IPS-18c (cell line): Measurements from ENCODE around the gene CDV3.
"Not testable (repeated sequence)": the region's sequence is repeated elsewhere in the genome, so short reads cannot be mapped to it uniquely, and the experiment has no call there.

Experiments
- H3K4me3 ChIP-seq: 2 replicates; pipeline ENCODE4 v1.7.0; 2013; ENCODE audit warnings: low read depth, mild to moderate bottlenecking, low read length, moderate library complexity; ENCODE audit not compliant: insufficient read depth
- H3K9me3 ChIP-seq: one replicate; pipeline ENCODE4 v1.6.1; 2013; ENCODE audit warnings: mild to moderate bottlenecking, low read length, moderate library complexity; ENCODE audit not compliant: control insufficient read depth, insufficient read depth

CDV3 gene, protein sequence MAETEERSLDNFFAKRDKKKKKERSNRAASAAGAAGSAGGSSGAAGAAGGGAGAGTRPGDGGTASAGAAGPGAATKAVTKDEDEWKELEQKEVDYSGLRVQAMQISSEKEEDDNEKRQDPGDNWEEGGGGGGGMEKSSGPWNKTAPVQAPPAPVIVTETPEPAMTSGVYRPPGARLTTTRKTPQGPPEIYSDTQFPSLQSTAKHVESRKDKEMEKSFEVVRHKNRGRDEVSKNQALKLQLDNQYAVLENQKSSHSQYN

DNA sequence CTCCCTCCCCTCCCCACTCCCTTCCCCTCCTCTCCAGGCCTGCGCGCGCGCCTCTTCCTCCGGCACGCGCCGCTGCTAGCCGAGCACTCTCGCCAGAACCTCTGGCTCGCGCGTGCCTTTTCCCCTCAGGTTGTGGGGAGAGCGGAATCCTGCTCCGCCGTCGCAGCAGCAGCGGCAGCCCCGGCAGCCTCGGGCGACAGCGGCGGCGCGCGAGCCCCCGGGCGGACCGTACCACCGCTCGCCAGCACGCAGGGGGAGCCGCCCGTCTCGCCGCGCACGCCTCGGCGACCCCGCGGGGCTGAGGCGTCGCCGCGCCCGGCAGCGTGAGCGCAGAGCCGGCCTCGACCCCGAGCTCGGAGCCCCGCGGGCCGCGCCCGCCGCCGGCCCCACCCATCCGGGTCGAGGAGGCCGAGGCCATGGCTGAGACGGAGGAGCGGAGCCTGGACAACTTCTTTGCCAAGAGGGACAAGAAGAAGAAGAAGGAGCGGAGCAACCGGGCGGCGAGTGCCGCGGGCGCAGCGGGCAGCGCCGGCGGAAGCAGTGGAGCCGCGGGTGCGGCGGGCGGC lies at the start of gene CDV3:
Gene CDV3 (plus strand): TSS at position 58 of the 566 bp plus-strand sequence. CDS start 359 bp downstream, at position 417.
- H3K4me3 ChIP-seq: peak within 1 kb of the TSS; percentile 85
- H3K9me3 ChIP-seq: no peaks in the 10 kb centered on the region

DNA sequence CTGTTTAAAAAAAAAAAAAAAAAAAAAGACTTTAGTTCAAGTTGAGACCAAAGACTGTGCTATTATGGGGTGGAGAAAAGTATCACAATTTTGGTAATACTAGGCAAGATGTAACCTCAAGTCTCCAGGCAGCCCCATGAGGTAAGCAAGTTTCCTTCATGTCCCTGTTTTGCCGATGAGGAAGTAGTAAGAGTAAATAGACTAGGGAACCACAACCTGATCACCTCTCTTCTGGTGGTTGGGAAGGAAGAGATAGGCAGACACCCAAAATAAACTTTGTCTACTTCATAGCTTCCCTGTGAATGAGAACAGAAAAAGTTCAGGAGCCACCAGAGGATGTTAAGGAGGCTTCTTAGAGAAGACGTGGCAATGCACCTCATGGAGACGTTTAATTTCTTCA lies 49.7 kb upstream of the CDV3 start:
- H3K9me3 ChIP-seq, H3K4me3 ChIP-seq: not testable (repeated sequence)

DNA sequence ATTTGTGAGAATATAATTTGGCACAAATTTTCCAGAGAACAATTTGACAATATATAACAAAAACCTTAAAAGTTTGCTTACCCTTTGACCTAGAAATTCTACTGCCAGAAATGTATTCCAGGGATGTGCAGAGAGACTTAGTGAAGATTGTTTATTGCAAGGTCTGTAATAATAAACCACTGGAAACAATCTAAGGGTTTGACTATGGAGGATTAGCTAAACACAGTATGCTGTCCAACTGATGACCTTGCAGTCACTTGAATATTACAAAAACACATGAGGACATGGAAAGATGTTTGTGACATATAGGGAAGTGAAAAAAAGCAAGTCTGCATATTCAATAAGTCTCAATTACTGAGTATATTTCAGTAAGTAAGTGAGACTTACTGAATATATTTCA lies 48.1 kb upstream of the CDV3 start:
- Histone ChIP-seq H3K9me3 (no peaks in the 10 kb centered on the region), H3K4me3 (no peak overlapping the region)

DNA sequence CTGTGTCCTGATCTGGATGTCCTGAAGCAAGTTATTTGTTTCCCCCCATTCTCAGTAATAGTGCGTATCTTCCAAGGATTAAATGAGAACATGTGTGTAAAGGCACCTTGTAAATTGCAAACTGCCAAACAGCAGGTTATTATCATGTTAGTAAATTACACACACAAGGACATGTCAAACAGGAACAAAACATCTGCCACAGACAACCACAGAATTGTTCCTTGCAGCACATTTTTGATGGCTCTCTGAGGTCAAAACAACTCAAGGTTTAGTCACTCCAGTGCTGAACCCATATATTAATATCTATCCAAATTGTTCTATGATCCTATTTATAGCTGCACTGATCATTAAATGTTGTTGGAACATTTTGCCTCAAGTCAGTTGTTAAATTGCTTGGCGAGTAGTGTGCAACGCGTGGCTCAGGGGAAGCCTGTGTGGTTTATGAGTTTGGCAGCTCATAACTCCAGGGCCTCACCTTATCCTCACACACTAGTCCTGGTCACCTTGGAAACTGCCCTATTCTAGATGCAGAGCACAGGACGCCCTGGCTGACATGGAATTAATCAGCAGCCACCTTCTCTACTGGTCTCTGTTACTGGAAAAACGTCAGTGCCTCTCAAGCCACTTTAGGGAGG lies 46.3 kb upstream of the CDV3 start:
- H3K9me3 ChIP-seq: no peaks in the 10 kb centered on the region
- no peak overlapping the region for H3K4me3 ChIP-seq

DNA sequence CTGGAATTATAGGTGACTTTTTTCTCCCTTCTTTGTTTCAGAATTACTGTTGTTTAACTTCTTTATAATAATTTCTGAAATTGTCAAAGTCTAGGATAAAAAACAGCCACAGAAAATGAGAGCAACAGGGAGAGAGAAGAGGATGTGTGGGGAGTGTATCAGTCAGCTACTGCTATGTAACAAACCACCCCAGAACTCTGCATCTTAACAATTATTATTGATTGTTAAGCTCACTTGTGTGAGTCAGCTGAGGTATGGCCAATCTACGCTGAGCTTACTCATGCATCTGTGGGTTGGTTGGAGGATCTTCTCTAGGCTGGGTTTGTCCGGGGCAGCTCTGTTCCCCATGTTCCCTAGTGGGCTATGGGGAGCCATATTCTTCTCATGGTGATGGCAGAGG lies 43.7 kb upstream of the CDV3 start:
- Histone ChIP-seq H3K4me3 (no peak overlapping the region), H3K9me3 (no peaks in the 10 kb centered on the region)

DNA sequence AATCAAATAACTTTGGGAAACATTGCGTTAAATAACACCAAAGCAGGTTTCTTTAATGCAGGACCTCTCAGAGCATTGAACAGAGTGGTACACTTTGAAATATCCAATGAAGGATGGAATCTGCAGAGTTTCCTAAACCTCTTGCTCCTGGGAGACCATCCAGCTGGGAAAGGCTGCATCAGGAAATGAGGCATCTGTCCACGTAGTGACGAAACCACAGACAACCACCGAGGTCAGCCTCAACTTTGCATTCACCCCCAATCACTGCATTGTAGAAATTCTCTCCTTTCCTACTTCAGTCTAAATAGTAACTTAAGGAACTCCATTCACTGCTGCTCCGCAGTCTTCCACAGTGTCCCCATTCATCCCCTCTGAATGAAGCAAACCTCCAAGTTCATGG lies 41.5 kb upstream of the CDV3 start:
- no peaks in the 10 kb centered on the region for H3K9me3 ChIP-seq
- H3K4me3 ChIP-seq: no peak overlapping the region

DNA sequence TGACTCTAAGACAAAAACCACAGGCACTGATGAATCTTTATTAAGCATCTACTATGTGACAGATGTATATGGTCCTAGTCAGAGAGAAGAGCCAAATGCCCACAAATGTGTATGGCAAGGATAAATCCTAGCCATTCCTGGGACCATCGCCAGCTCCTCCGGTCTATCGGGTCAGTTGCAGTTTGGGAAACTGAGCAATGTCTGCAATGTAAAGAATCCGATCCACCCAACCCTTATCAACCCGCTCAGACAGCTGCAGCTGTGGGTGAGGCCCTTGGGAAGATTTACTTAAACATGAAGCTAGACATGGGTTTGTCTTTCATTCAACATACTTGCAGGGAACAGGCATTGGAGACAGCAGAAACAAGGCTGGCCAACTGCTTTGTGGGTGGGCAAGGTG lies 40.5 kb upstream of the CDV3 start:
- H3K9me3 ChIP-seq: no peaks in the 10 kb centered on the region
- H3K4me3 ChIP-seq: no peak overlapping the region

DNA sequence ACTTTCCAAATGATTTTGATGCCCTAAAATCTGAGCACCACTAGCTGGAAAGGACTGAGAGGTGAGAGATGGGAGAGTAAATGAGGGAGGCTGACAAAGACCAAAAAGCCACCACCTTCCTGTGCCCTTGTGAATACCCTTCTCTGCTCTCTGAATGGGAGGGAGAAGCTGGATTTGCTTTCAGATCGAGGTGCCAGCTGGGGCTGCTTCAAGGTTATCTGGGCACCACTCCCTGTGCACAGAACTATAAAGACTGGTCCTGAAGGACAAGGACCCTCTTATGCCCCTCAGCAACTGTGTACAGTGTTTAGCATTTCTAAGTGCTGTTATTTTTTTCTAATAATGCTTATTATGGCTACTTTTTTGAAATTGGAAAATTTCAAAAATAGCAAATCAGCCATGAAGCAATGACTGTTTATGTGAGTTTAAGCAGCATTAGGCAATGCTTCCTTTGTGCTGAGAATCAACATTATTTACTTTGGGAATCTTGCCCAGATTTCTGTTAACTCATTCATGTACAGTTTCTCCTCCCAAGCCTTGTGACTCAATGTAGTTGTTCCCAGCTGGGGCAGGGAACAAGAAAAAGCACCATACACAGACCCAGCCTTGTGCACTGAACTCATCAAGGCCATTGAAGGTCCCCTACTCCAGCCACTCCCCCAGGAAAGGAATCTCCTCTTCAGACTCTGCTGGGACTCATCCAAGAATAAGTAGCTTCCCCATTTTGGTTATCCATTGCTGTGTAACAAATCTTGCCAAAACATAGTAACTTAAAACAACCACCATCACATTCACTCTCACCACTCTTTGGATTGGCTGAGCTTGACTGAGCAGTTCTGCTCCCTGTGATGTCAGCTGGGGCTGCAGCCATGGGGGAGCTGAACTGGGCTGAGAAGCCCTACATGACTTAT lies 37.3 kb upstream of the CDV3 start:
- H3K9me3 ChIP-seq: peaks cover 2% of the 10 kb centered on the region
- no peak overlapping the region for H3K4me3 ChIP-seq

DNA sequence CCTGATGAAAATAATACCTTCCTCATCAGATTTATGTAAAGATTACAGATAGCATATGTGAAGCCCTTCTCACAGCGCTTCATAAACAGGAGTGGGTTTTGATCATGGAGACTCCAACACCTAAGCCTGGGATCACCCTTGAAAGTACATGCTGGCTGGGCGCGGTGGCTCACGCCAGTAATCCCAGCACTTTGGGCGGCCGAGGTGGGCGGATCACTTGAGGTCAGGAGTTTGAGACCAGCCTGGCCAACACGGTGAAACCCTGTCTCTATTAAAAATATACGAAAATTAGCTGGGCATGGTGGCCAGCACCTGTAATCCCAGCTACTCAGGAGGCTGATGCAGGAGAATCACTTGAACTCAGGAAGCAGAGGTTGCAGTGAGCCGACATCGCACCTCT lies 36.4 kb upstream of the CDV3 start:
- not testable (repeated sequence) for H3K4me3 ChIP-seq, H3K9me3 ChIP-seq

DNA sequence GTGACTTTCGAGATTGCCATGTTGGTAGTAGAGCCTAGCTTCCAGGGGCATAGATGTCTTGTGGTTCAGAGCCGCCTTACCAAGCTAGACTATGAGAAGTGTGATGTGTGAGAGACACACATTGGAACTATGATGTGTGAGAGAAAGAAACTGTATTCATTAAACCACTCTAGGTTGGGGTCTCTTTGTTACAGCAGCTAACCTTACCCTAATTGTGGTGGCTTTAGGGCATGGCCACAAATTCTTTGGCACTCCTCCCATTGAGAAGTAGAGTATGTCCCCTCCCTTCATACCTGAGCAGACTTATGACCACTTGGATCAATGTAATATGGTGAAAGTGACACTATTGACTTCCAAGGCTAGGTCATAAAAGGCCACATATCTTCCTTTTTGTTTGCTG lies 35.3 kb upstream of the CDV3 start:
- Histone ChIP-seq H3K4me3 (no peak overlapping the region), H3K9me3 (peaks cover 2% of the 10 kb centered on the region)

DNA sequence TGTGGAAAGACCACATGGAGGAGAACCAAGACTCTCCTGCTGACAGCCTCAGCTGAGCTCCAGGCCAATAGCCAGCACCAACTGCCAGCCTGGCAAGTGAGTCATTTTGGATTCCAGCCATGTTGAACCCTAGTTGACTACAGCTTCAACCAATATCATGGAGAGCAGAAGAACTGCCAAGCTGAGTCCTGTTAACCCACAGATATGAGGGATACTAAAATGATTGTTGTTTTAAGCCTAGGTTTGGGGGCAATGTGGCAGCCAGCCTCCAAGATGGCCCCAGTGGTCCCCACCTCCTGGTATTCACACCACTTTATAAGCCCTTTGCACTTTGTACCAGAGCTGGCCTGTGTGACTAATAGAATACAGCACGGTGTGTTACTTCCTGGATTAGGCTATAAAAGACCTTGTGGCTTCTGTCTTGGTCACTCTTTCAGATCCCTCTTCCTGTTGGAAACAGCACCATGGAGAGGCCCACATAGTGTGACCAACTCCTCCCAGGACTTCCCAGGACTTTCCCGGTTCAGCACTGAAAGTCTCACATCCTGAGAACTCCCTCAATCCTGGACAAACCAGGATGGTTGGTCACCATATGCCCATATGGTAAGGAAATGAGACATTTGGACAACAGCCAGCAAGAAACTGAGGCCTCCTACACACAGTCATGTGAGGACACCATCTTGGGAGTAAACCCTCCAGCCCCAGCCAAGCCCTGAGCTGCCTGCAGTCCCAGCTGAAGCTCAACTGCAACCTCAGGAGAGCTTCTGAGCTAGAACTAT lies 32.4 kb upstream of the CDV3 start:
- no peak overlapping the region for H3K4me3 ChIP-seq
- H3K9me3 ChIP-seq: peaks cover 2% of the 10 kb centered on the region

DNA sequence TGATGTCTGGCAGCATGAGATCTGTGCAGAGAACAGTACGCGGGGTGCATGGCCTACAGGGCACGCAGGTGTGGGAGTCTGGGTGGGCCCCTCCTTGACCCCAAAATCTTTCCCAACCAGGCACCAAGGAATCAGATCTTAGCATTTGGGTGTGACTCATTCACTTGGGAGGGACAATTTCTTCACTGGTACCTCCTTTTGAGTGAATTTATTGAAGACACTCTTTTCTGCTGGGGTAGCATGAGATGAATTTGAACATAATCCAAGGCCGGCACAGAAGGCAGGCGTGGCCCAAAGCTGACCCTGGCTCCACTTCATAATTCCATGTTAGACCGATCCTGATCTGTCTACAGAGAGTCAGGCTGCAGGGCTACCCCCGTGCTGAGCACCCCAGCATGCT lies 30.6 kb upstream of the CDV3 start:
- H3K9me3 ChIP-seq: peaks cover 2% of the 10 kb centered on the region
- no peak overlapping the region for H3K4me3 ChIP-seq

DNA sequence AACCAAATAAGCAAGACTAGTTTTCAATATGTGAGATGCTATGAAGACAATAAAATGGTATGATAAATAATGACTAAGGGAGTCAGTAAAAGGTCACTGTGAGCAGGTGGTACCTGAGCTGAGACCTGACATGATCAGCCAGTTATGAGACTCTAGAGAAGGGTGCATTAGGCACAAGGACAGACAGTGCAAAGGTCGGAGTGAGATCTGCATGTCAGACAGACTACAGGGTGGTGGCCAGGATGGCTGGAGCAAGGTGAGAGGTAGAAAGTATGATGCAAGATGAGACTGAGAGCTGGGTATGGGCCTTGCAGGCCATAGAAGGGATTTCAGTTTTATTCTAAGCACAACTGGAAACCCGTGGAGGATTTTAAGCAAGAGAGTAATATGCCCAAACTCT lies 28.5 kb upstream of the CDV3 start:
- not testable (repeated sequence) for H3K4me3 ChIP-seq, H3K9me3 ChIP-seq

DNA sequence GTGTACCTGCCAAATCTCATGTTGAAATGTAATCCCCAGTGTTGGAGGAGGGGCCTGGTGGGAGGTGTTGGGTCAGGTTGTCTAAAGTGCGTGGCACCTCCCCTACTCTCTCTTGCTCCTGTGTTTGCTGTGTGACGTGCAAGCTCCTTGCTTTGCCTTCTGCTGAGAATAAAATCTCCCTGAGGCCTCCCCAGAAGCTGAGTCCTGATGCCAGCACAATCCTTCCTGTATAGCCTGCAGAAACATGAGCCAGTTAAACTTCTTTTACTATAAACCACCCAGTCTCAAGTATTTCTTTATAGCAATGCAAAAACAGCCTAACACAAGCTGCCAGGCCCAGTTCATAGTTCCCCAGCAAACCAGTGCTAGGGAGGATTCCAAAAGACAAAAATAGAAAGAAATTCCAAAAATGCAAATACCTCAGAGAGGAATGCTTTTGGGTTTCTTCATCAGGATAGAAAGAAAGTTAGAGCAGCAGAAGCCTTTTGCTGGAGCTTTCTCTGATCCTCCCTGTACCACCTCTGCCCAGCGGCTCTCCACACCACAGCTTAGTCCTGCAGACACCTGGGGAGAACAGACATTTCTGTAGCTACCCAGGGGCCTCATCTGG lies 25.9 kb upstream of the CDV3 start:
- peaks cover 12% of the 10 kb centered on the region for H3K9me3 ChIP-seq
- no peak overlapping the region for H3K4me3 ChIP-seq

DNA sequence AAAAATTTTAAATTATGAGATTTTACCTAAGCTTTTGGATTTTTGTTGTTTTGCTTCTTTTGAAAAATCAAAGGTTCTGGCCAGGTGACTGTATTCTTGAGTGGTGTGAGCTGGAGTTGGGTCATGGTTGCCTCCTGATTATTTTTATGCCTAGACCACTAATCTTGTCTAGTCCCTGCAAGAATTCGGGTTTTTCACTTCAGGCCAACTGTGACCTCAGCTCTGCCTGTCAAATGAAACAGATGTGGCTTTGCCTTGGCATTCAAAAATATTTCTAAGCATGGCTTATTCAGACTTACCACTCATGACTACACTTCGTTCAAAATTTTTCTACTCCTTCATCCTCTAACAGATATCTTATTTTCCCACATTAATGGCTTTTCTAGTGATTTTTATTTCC lies 25.4 kb upstream of the CDV3 start:
- Histone ChIP-seq H3K4me3 (no peak overlapping the region), H3K9me3 (peaks cover 12% of the 10 kb centered on the region)

DNA sequence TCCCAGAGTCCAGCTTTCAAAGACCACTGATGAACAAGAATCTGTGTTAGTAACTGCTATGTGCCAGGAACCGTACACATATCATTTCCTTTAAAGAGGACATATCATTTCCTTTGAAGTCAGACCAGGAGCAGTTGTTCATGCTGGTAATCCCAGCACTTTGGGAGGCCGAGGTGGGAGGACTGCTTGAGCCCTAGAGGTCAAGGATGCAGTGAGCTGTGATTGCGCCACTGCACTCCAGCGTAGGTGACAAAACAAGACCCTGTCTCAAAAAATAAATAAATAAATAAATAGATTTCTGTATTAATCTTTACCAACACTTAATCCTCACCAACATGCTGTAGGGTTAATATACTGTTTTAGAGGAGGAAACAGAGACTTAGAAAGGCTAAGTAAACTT lies 23.9 kb upstream of the CDV3 start:
- no peak overlapping the region for H3K4me3 ChIP-seq
- peaks cover 12% of the 10 kb centered on the region for H3K9me3 ChIP-seq

DNA sequence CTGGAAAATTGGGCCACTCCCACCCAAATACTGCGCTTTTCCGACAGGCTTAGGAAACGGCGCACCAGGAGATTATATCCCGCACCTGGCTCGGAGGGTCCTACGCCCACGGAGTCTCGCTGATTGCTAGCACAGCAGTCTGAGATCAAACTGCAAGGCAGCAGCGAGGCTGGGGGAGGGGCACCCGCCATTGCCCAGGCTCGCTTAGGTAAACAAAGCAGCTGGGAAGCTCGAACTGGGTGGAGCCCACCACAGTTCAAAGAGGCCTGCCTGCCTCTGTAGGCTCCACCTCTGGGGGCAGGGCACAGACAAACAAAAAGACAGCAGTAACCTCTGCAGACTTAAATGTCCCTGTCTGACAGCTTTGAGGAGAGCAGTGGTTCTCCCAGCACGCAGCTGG lies 21.9 kb upstream of the CDV3 start:
- peaks cover 12% of the 10 kb centered on the region for H3K9me3 ChIP-seq
- not testable (repeated sequence) for H3K4me3 ChIP-seq
